Tibial nerve (tissue), 4 donors: ENCODE measurements around the gene SMIM44.

Experiments
- EP300 ChIP-seq, 2 donors: sonication (generic); formaldehyde crosslinking; IDR thresholded peaks; one replicate each; pipeline ENCODE4 v1.6.1; 2017; ENCODE audit warnings: antibody characterized with exemption in 2 of 2, mild to moderate bottlenecking in 1 of 2
- POLR2A ChIP-seq, 2 donors: fragments of 450-650 bp; IDR thresholded peaks; one replicate each; pipeline ENCODE4 v1.6.1; 2017; ENCODE audit warnings: antibody characterized with exemption in 2 of 2, mild to moderate bottlenecking in 2 of 2, moderate library complexity in 2 of 2
- TF ChIP-seq, protein P1 (sequence below), 5 experiments: fragments of 200-600 bp in 3 of 5; fragments of 450-650 bp in 2 of 5; sonication (generic) in 3 of 5; IDR thresholded peaks; one replicate each; pipeline ENCODE4 v1.5.1; 2016 to 2019; ENCODE audit warnings: antibody characterized with exemption in 5 of 5, mild to moderate bottlenecking in 3 of 5, moderate library complexity in 2 of 5

DNA sequence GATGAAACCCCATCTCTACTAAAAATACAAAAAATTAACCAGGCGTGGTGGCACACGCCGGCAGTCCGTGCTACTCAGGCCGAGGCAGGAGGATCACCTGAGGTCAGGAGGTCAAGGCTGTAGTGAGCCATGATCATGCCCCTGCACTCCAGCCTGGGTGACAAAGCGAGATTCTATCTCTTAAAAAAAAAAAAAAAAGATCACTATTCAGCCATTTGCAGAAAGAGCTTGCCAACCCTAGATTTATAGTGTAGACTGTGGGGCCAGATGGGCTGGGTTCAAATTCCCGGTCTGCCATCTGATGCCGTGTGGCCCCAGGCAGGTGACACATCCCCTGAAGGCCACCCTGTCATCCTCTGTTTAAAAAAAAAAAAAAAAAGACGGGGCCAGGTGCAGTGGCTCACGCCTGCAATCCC is 31.8 kb downstream of the SMIM44 start:
- TF ChIP-seq, protein P1, sequence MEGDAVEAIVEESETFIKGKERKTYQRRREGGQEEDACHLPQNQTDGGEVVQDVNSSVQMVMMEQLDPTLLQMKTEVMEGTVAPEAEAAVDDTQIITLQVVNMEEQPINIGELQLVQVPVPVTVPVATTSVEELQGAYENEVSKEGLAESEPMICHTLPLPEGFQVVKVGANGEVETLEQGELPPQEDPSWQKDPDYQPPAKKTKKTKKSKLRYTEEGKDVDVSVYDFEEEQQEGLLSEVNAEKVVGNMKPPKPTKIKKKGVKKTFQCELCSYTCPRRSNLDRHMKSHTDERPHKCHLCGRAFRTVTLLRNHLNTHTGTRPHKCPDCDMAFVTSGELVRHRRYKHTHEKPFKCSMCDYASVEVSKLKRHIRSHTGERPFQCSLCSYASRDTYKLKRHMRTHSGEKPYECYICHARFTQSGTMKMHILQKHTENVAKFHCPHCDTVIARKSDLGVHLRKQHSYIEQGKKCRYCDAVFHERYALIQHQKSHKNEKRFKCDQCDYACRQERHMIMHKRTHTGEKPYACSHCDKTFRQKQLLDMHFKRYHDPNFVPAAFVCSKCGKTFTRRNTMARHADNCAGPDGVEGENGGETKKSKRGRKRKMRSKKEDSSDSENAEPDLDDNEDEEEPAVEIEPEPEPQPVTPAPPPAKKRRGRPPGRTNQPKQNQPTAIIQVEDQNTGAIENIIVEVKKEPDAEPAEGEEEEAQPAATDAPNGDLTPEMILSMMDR (IDR thresholded peaks at IDR 0.05) = no peak
- TF ChIP-seq POLR2A (IDR thresholded peaks at IDR 0.05) (no peak), EP300 (IDR thresholded peaks at IDR 0.05) (no peak)
